ENCODE data around the gene BABAM1. TPM values are rescaled to one million over a fixed set of nuclear protein-coding genes. Genes with fewer than 3 reads are reported as not detected.
A peak's percentile ranks its signal among the peaks of the same experiment; 100 is the strongest.

BABAM1 gene
- total RNA-seq, 1 experiment from 2014 or later = 79.5 TPM

- peak within 1 kb of the TSS; percentile 92 for H3K27ac ChIP-seq (ENCODE audit: low read length)
Observed at GRCh38 chr19:17309198-17309964, 42.1 kb downstream of the BABAM1 start, which contains the start of gene DDA1. TSS of gene DDA1 (plus strand) at chr19:17309563. CDS start at chr19:17309655, 92 bp downstream.

More at GRCh38 chr19:17309198-17309964, 42.1 kb downstream of the BABAM1 start, which contains the start of gene DDA1:
- intact Hi-C loops (cut with micrococcal nuclease; ENCODE audit: unreplicated experiment) (loop anchor here (10.0 kb wide), 1 partner anchor 1085 kb away; the partner anchor contains the start of gene LRRC25), in situ Hi-C loops (cut with HindIII; ENCODE audit: low pct_unique_long_range_greater_than_20kb, low sequenced_read_pairs) (no loop called here)
- H3K4me1 ChIP-seq (ENCODE audit: control insufficient read depth, insufficient read depth, low read length) = peaks cover 35% of the 10 kb centered on the region
- no peaks in the 10 kb centered on the region for H3K9me3 ChIP-seq (ENCODE audit: control insufficient read depth, insufficient read depth, low read depth, low read length)
- DNase-seq (ENCODE audit: low read depth, low spot score) (peak; percentile 98), ATAC-seq (peak; percentile 86)
- ChIA-PET POLR2A (interaction anchor here (0.6 kb wide), 1 partner anchor 122 kb away, joined by 4 read pairs; no protein-coding TSS in a partner anchor), CTCF (interaction anchor here (0.5 to 0.8 kb wide), 2 partner anchors 28 to 34 kb away, joined by 4 to 11 read pairs; partner anchors contain the start of gene ANKLE1)
- no peaks in the 10 kb centered on the region for H3K27me3 ChIP-seq (ENCODE audit: control insufficient read depth, insufficient read depth, low read length)
- H3K4me3 ChIP-seq (ENCODE audit: low read depth in 2 of 2, low read length in 2 of 2) = peak within 1 kb of the TSS; percentile 81 to 91
- TF ChIP-seq SIN3A (IDR thresholded peaks at IDR 0.05; ENCODE audit: borderline replicate concordance, insufficient read depth, low read depth, low read length) (peak; percentile 52; the same call in 1 of the 2 replicates), TCF7L2 (IDR thresholded peaks at IDR 0.05; ENCODE audit: low read depth, low read length) (0 out of 2 replicates have a peak, but pooled peaks have one; percentile 47), REST (IDR thresholded peaks at IDR 0.05; ENCODE audit: insufficient read depth in 1 of 2, low read depth in 2 of 2, low read length in 1 of 2) (no peak), POLR2AphosphoS5 (IDR thresholded peaks at IDR 0.05; ENCODE audit: low read depth, low read length) (peak; percentile 60), CTCF (IDR thresholded peaks at IDR 0.05) (no peak)
- BruUV-seq (replicated peaks) = TSS peak; percentile 76
- H3K36me3 ChIP-seq (ENCODE audit: control insufficient read depth, insufficient read depth, low read length) = peaks cover 7% of the 10 kb centered on the region
